COLO668 (cell line): Measurements from ENCODE around the gene C16orf54.
"Not testable (repeated sequence)": the region's sequence is repeated elsewhere in the genome, so short reads cannot be mapped to it uniquely, and the experiment has no call there.

Source experiments
- DNase-seq: peaks from one replicate; lab custom pipeline; 2025; ENCODE audit not compliant: unreplicated experiment; lab: John Stamatoyannopoulos, UW

C16orf54 gene, protein sequence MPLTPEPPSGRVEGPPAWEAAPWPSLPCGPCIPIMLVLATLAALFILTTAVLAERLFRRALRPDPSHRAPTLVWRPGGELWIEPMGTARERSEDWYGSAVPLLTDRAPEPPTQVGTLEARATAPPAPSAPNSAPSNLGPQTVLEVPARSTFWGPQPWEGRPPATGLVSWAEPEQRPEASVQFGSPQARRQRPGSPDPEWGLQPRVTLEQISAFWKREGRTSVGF

DNA sequence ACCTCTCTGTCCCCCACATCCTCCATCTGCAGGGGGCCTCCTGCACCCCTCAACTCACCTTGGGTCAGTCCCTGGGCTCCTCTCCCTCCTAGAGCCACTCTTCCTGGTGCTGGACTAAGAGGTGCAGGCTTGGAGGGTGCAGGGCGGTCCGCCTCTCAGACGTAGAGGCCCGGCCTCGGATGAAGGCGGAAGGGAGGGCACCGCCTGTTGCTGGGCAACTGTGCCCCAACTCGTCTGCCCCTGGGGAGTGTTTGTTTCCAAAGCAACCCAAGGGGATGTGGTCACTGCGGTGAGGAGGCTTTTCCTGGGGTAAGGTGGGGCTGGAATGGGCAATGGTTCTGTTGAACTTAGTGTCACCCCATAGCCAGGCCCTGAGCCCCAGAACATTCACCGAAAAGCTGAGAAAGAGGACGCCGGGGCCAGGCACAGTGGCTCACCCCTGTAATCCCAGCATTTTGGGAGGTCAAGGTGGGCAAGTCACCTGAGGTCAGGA, at the start of gene C16orf54:
C16orf54 (minus strand) TSS at position 138 of the 493 bp plus-strand sequence. CDS start 1,039 bp downstream, outside the sequence.
- no peak for DNase-seq

DNA sequence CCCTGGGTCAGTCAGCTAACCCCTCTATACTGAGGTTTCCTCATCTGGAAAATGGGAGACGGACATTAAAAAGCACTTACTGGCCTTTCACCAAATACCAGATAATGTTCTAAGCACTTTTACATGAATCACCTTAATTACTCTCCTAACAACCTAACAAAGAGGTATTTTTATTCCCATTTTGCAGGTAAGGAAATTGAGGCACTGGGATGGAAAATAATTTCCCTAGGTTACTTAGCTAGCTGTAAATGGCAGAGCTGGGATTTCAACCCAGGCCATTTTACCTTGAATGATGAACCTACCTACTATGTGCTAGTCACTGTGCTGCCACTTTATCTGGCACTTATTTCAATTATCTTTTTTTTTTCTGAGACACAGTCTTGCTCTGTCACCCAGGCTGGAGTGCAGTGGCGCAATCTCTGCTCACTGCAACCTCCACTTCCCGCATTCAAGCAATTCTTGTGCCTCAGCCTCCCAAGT, 48.5 kb upstream of the C16orf54 start:
- no peak for DNase-seq

DNA sequence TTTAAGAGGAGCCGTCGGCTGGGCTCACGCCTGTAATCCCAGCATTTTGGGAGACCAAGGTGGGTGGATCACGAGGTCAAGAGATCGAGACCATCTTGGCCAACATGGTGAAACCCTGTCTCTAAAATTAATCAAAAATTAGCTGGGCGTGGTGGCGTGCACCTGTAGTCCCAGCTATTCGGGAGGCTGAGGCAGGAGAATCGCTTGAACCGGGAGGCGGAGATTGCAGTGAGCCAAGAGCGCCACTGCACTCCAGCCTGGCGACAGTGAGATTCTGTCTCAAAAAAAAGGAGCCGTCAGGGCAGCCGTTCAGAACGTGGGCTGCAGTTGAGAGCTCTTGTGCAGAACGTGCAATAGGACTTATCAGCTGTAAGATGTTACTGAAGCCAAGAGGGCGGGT, 47.4 kb upstream of the C16orf54 start:
- not testable (repeated sequence) for DNase-seq

DNA sequence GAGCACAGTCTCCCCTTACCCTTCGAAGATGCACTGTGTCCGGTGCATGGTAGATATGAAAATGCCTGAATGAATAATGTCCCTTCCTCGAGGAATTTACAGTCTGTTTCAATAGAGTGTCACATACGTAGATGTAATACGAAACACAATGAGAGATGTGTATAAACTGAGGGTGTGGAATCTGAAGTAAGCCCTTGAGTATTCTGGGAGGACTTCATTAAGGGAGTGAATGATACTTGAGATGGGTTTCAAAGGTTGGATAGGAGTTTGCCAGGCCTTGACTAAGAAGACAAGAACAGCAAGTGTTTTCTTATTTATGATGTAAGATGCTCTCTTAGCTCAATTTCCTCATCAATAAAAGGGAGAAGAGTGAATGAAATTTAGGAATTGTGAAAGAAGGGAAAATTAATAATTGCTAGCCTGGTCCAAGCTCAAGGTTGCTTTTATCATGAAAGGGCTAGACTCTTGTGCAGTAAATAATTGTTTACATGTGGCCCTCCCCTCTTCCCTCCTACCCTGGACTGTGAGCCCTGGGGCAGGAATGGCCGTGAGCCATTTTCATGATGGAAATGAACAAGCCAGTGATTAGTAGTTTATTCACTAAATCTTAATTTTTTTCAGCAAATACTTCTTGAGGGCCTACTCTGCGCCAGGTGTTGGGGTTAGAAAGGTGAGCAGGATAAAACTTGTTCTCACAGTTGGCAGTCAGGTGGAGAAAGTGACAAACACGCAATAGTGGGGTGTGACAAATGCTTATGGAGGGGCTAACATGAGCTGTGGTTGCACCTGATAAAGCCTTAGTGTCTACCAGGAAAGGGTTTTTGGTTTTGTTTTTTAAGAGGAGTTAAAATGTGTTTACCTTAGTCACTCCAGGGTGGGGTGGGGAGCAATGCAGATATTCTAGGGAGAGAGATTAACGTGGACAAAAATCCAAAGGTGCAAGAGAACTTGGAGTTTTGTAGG, 46.3 kb upstream of the C16orf54 start:
- no peak for DNase-seq

DNA sequence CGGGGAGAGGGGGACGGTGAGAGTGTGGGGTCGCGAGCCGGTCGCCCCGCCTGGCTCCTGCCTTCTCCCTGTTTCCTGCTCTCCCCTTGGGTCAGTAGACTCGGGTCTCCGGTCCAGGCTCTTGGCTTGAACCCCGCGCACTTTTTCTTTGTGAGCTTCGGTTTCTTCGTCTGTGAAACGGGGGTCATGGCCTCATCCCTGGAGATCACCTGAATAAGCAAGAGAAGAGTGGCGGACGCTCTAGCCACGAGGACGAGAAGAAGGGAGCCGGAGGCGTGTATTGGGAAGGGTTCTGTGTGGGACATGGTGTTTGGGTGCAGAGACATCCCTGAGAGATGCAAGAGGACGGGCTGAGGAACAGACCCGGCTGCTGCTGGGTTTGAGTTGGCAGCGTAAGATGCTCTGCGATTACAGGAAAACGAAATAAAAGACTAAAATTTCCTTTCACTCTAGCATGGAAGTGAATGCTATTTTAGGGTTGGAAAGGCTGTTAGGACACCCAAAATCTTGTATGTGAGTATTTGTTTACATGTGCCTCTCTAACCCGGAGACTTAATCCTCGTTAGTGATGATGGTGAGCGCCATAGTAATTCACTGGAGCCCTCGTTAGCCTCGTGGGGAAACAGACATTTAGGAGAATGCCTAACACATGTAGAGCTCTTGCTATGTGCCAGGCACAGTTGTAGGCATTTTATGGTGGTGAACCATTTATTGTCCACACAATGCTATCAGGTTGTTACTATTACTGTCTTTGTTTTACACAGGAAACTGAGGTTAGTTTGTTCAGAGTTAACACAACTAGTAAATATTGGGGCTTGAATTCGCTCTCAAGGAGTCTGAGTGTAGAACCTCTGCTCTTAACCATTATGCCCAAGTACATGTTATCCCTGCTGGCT, 45.4 kb upstream of the C16orf54 start:
- DNase-seq = no peak

DNA sequence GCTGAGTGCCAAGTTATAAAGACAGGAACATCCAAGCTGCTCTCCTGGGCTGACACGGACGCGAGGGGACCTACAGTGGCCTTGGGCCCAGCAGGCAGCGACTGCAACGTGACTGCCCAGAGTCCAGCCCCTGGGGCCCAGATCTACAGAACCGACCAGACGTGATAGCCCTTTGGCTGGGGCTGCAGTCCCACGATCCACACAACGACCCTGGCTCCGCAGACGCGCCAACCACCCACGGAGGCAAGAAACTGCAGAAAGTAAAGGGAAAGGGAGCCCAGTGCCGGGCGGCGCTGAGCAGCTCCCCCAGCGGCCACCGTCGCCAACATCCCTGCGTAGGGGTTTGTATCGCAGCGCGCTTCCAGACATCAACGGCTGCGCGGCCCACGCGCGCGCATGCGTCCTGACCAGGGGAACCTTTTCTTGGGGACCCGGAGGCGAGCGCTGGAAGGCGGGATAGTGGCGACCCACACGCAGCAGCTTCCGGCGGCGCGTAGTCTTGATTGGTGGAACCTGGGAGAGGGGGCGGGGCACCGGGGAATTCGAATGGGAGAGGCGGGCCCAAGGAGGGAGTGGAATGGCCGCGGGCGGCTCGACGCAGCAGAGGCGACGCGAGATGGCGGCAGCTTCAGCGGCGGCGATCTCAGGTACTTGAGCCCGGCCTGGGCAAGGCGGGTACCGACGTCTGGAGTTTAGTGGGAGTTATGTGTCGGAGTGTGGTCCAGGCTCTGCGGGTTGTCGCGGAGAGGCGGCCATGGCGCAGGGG, 44.6 kb upstream of the C16orf54 start, which contains the start of gene KIF22:
KIF22 (plus strand) TSS at position 569 of the 766 bp plus-strand sequence; CDS start at position 578, 9 bp downstream.
- peak; percentile 99 for DNase-seq

DNA sequence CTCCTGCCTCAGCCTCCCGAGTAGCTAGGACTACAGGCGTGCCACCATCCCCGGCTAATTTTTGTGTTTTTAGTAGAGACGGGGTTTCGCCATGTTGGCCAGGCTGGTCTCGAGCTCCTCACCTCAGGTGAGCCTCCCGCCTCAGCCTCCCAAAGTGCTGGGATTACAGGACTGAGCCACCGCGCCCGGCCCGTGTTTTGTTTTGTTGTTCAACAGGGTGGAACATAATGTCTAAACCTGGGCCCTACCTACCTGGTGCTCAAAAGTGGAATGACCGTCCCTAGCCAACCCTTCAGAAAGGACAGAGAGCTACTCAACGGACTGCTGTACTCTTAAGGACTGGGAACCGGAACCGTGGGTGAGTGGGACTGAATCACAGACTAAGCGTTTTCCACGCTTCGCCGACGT, 44.0 kb upstream of the C16orf54 start:
- DNase-seq = no peak

DNA sequence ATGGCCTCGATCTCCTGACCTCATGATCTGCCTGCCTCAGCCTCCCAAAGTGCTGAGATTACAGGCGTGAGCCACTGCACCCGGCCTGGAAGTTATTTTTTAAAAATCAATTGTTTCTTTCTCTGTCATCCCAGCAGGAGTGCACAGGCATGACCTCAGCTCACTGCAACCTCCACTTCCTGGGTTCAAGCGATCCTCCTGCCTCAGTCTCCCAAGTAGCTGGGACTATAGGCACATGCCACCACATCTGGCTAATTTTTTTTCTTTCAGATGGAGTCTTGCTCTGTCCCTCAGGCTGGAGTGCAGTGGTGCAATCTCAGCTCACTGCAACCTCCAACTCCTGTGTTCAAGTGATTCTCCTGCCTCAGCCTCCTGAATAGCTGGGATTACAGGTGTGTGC, 41.4 kb upstream of the C16orf54 start:
- DNase-seq = not testable (repeated sequence)

DNA sequence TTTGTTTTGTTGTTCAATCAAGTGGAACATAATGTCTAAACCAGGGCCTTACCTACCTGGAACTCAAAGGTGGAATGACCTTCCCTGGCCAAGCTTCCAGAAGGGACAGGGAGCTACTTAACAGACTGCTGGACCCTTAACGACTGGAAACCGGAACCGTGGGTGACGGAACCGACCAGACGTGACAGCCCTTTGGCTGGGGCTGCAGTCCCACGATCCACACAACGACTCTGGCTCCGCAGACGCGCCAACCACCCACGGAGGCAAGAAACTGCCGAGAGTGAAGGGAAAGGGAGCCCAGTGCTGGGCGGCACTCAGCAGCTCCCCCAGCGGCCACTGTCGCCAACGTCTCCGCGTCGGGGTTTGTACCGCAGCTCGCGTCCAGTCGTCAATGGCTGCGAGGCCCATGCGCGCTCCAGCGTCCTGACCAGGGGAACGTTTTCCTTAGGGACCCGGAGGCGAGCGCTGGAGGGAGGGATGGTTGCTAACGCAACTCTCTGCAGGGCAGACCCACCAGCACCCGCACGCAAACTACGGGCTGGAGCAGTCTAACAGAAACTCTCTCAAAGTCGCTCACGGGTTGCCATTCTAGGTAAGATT, 39.2 kb upstream of the C16orf54 start:
- DNase-seq = no peak

DNA sequence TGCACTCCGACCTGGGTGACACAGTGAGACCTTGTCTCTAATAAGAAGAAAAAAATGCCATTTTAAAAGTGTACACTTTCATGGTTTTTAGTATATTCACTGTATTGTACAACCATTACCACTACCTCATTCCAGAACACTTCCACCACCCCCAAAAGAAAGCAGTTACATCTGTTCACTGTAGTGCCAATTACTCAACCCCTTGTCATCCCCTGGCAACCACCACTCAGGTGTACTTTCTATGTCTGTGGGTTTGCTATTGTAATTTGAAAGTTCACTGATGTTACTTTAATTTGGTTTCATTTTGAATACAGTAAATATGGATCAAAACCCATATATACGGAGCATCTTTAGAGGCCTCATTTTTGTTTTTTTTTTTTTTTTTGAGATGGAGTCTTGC, 38.4 kb upstream of the C16orf54 start:
- no peak for DNase-seq

DNA sequence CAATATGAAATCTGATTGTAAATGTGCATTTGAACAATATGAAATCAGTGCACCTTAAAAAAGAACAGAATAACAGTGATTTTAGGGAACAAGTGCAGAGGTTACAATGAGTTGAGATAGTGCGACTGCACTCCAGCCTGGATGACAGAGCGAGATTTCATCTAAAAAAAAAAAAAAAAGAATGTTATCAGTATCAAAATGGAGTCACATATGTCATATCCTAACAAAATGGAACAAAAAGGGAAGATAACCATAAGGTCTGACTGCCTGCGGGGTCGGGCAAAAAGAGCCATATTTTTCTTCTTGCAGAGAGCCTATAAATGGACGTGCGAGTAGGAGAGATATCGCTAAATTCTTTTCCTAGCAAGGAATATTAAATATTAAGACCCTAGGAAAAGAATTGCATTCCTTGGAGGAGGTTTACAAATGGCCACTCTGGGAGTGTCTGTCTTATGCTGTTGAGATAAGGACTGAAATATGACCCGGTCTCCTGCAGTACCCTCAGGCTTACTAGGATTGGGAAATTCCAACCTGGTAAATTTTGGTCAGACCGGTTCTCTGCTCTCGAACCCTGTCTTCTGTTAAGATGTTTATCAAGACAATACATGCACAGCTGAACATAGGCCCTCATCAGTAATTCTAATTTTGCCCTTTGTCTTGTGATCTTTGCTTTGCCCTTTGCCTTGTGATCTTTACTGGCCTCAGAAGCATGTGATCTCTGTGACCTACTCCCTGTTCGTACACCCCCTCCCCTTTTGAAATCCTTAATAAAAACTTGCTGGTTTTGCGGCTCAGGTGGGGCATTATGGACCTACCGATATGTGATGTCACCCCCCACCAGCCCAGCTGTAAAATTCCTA, 37.5 kb upstream of the C16orf54 start:
- not testable (repeated sequence) for DNase-seq

DNA sequence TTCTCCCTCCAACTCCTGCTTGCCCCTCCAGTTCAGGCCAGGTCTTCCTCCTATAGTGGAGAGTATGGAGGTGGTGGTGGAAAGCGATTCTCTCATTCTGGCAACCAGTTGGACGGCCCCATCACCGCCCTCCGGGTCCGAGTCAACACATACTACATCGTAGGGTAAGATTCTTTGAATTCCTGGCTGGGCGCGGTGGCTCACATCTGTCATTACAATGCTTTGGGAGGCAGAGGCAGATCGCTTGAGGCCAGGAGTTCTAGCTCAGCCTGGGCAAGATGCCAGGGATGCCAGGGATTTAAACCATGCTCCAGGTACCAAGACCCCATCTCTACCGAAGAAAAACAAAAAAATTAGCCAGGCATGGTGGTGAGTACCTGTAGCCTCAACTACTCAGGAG, 33.7 kb upstream of the C16orf54 start:
- no peak for DNase-seq

DNA sequence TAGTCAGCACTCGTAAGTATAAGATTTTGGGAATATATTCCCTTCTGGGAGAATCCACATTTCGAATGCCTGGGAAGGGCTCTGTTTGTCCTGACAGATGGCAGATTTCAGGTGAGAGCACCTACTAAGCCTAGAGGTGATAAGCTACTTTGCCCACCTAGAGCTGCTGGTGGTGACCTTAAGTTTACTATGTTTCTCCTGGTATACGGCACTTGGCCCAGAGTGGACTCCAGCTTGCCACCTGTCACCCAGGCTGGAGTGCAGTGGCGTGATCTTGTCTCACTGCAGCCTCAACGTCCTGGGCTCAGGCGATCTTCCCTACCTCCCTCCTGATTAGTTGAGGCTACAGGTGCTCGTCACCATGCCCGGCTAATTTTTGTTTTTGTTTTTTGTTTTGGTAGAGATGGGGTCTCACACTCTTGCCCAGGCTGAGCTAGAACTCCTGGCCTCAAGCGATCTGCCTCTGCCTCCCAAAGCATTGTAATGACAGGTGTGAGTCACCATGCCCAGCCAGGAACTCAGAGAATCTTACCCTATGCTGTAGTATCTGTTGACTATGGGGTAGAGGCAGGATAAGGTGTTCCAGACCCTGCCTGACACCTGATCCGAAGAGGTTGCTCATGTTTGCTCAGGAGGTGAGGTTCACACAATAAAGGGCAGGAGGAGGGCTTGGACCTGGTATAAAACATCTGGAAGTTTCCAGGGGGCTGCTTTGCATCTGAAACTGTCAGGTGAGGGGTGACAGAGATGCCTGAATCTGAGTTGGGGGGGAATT, 32.0 kb upstream of the C16orf54 start, which contains the start of gene ZG16:
ZG16 (plus strand) TSS at position 681 of the 775 bp plus-strand sequence. CDS start 1,011 bp downstream, outside the sequence.
- DNase-seq = peak; percentile 19

DNA sequence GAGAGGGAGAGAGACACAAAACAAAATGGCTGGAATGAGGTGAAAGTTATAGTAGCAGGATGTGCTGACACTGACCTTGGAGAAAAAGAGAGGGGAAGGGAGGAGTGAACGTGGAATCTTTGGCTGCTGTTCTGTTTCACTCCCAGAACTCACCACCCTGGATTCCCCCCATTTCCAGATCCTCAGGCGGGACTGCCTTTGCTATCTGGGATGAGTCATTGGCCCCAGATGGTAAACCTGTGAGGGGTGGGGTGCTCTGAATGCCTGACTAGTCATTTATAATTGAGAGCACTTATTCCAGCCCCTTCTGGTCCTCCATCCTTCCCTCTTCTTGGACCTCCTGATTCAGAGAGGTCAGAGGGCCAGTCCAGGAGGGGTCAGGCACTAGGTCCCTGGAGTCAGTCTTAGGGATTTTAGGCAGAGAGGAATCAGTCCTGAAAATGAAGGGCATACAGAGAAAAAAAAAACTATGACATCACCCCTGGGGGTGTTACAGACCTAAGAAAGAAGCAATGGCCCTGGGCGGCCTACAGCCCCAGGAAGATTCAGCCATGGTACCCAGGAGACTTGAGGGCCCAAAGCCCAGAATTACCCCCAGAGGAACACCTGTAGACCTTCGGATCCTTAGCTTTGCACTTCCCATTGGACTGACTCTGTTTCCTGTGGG, 30.1 kb upstream of the C16orf54 start:
- peak; percentile 5 for DNase-seq

DNA sequence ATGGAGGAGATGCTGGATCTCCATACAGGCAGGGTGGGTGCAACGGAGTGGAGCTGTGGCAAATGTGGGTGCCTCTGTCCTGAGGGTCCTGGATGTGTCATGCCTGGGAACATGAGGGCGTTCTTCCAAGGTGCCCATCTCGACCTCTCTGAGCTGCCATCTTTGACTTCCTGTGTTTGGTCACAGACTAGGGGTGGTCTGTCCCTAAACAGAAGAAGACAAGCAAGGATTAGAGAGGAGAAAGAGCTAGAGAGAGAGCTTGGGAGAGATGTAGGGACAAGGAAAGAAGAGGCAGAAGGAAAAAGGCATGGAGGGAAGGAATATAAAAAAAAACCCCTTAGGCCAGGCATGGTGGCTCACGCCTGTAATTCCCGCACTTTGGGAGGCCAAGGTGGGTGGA, 28.9 kb upstream of the C16orf54 start:
- DNase-seq = no peak

DNA sequence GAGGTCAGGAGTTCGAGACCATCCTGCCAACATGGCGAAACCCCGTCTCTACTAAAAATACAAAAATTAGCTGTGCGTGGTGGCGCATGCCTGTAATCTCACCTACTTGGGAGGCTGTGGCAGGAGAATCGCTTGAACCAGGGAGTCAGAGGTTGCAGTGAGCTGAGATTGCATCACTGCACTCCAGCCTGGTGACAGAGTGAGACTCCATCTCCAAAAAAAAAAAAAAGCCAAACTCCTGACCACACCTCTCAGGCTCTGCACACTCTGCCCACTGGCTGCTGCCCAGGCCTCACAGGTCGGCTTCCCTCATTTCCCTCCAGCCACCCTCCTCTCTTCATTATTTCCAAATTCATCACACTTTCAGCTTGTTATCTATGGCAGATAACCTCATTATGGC, 26.5 kb upstream of the C16orf54 start:
- DNase-seq = not testable (repeated sequence)

DNA sequence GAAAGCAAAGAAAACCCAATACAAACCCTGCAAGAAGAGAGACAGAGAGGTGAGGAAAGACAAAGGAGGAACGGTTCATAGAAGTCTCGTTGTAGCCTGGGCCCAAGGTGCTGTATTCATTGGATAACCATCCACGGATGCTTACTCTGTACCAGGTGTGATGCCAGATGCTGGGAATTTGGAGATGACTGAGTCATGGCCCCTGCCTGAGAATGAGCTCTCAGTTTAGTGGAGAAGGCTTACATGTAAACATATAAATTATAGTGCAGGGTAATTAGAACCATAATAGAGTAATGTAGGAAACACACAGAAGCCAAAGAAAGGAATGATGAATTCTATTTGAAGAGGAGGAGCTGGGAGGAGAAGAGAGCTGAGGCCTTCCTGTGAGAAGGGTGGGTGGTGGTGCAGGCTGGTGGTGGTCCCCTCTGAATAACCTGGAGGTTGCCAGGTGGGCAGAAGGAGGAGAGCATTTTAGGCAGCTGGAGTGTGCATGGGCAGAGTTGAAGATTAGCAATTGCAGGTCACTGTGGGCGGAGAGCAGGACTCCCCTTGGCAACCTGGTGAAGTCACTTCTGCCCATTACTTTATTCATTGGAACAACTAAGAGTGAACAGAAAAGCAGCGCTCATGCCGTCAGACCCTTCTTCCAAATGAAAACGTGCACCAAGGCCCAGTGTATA, 24.6 kb upstream of the C16orf54 start:
- peak; percentile 22 for DNase-seq
